HG03571 (cell line): ENCODE results near the gene FAM13A.
"Not testable (repeated sequence)": the region's sequence is repeated elsewhere in the genome, so short reads cannot be mapped to it uniquely, and the experiment has no call there.

Experiments
- ATAC-seq: cut with Tn5 transposase; IDR thresholded peaks from one replicate; pipeline ENCODE4 v1.9.1; 2021; ENCODE audit not compliant: unreplicated experiment

FAM13A gene

GRCh38 chr4:89000844-89001360 lies 56.1 kb downstream of the FAM13A start:
- no peak for ATAC-seq

- ATAC-seq = no peak
Measured at GRCh38 chr4:89000382-89000781, 56.6 kb downstream of the FAM13A start.

- ATAC-seq = no peak
Measured at GRCh38 chr4:88999392-88999930, 57.5 kb downstream of the FAM13A start.

- no peak for ATAC-seq
Measured at GRCh38 chr4:88998891-88999290, 58.1 kb downstream of the FAM13A start.

- no peak for ATAC-seq
Measured at GRCh38 chr4:88998001-88998400, 59.0 kb downstream of the FAM13A start.

GRCh38 chr4:88995874-88996273 lies 61.1 kb downstream of the FAM13A start:
- no peak for ATAC-seq

- not testable (repeated sequence) for ATAC-seq
Measured at GRCh38 chr4:88995257-88995656, 61.7 kb downstream of the FAM13A start.

GRCh38 chr4:88993246-88993645 lies 63.7 kb downstream of the FAM13A start:
- no peak for ATAC-seq

GRCh38 chr4:88991746-88992145 lies 65.2 kb downstream of the FAM13A start:
- ATAC-seq = no peak

GRCh38 chr4:88989990-88990389 lies 67.0 kb downstream of the FAM13A start:
- no peak for ATAC-seq

GRCh38 chr4:88985088-88985773 lies 71.8 kb downstream of the FAM13A start:
- ATAC-seq = no peak

- no peak for ATAC-seq
Measured at GRCh38 chr4:88982757-88983156, 74.2 kb downstream of the FAM13A start.

- ATAC-seq = peak; percentile 90
Measured at GRCh38 chr4:88981993-88982392, 75.0 kb downstream of the FAM13A start.

- ATAC-seq = no peak
Measured at GRCh38 chr4:88981556-88981955, 75.4 kb downstream of the FAM13A start.

- ATAC-seq = no peak
Measured at GRCh38 chr4:88979276-88979675, 77.7 kb downstream of the FAM13A start.

- no peak for ATAC-seq
Measured at GRCh38 chr4:88976775-88977035, 80.3 kb downstream of the FAM13A start.

GRCh38 chr4:88975958-88976774 lies 80.8 kb downstream of the FAM13A start:
- ATAC-seq = no peak

GRCh38 chr4:88971536-88971935 lies 85.4 kb downstream of the FAM13A start:
- no peak for ATAC-seq

GRCh38 chr4:88969746-88970145 lies 87.2 kb downstream of the FAM13A start:
- ATAC-seq = no peak

GRCh38 chr4:88969271-88969670 lies 87.7 kb downstream of the FAM13A start:
- ATAC-seq = no peak

GRCh38 chr4:88967883-88968331 lies 89.1 kb downstream of the FAM13A start:
- ATAC-seq = no peak

- ATAC-seq = no peak
Measured at GRCh38 chr4:88965053-88965452, 91.9 kb downstream of the FAM13A start.
